Fibroblast of skin of left biceps (primary cell): Measurements from ENCODE around the gene GPR68.
A peak's percentile ranks its signal among the peaks of the same experiment; 100 is the strongest.
"Not testable (repeated sequence)": the region's sequence is repeated elsewhere in the genome, so short reads cannot be mapped to it uniquely, and the experiment has no call there.

Experiments used
- DNase-seq, 2 experiments: peaks; one replicate each; pipeline ENCODE4 v3.0.0-alpha.2; 2013; ENCODE audit warnings: low read depth in 2 of 2

GPR68 gene

DNA sequence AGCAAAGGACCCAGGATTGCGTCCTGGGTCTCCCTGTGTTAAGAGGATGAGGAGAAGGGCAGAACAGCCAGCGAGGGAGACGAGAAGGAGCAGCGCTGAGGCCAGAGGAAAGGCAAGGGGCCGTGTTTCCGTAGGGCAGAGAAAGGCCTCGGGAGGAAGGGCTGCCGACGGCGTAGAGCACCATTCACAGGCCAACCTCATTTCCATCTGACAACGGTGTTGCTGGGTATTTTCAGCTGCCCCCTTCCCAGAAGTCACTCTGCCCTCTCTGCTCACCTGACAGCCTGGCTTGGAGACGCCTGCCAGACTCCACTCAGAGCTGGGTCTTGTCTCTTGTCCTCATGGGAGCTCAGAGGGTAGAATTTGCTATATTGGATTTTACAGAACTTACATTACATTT, 51.4 kb downstream of the GPR68 start:
- no peak for DNase-seq

DNA sequence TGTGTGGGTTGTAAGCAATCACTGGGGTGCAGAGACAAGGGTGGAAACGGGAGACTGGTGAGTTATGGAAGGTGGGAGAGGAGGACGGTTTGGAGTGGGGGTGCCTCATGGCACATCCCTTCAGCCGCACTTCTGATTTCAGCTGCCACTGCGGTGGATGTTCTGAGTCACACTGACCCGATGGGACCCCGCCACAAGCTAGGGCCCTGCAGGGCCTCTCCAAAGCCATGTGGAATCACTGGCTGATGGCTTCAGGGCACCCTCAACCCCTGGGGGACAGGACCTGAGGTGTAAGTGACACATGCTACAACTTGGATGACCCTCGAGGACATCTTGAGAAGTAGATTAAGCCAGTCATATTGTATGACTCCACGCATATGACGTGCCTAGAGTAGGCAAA, 53.7 kb downstream of the GPR68 start:
- no peak for DNase-seq

DNA sequence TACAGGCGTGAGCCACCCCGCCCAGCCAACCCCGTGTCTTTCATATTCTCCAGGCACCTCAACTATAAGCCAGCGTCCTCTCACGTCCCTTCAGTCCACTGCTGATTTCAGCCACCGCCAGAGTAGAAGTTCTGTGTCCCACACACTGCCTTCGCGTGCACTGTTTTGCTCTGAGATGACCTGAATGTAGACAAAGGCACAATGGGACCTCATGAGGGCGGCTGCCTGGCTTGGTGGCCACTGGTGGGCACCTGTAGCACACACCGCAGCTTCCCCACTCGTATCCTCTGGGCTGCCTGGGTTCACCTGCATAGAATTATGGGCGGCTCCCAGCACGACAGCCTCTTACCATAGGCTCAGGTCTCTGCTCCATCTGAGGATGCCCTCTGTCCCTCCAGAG, 57.2 kb downstream of the GPR68 start:
- DNase-seq, result no peak

DNA sequence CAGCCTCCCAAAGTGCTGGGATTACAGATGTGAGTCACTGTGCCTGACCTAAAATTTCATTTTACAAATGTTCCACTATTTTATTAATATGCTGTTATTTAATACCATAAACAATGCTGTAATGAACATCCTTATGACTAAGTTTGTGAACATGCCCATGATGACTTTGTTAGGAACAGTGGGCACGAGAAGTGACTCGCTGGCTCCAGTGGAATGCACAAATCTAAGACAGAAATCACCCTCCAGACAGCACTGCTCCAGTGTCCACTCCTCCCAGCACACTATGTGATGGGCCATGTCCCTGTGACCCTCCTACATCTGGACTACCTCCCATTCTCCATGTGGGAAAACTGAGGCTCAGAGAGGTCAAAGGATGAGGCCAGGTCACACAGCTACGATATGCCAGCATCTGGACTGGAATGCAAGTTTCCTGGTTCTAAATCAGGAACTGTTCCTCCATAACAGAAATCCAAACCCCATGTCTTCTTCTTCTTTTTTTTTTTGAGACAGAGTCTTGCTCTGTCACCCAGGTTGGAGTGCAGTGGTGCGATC, 57.9 kb downstream of the GPR68 start:
- DNase-seq, result no peak

DNA sequence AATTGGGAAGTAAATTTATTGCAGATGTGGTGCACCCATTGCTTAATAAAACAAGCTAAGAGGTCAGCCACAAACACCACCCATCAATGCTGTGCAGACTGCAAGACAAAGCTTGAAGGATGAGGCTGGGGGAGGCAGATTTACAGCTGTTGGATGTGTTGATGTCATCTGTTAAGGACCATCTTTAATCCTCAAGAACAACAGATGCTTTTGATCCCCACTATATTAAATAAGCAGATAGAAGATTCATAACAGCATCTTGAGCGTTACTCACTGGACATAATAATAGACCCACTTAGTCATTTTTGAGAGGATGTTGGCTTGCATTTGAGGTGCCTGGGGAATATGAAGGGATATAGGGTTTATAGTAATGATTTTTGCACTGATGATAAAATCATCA, 58.8 kb downstream of the GPR68 start:
- peak; percentile 37 to 43 for DNase-seq

DNA sequence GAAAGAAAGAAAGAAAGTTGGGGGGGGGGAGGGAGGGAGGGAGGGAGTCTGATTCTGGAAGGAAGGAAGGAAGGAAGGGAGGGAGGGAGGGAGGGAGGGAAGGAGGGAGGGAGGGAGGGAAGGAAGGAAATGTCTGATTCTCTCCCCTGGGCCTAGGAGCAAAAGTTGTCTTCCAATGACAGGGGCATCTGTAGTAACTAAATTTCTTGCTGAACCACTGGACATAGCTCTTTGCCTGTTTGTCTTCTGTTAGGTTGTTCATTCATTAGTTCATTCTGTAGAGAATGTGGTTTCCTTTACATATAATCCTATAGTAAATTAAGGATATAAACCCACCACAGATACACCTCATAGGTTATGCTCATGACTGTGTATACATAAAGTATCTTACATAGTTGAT, 59.9 kb downstream of the GPR68 start:
- DNase-seq, result no peak

DNA sequence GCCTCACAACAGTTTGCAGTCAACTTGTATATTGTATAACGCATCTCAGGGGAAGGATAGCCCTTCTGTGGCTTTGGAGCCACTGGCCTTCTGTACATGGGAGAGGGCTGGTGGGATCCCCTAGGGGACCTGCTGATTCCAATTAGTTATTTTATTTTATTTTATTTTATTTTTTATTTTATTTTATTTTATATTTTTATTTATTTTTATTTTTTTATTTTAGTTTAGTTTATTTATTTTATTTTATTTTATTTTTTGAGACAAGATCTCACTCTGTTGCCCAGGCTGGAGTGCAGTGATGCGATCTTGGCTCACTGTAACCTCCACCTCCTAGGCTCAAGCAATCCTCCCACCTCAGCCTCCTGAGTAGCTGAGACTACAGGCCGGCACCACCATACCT, 61.8 kb downstream of the GPR68 start:
- not testable (repeated sequence) for DNase-seq
